ENCODE data around the gene TTC13. TPM values are rescaled to one million over a fixed set of nuclear protein-coding genes. Genes with fewer than 3 reads are reported as not detected.

TTC13 gene
- total and polyA plus RNA-seq, 10 of the 15 experiments (the other 5 are each of a cell fraction or from before 2014, with no cell fraction given) = 5.8 to 30.8 (median 18.5) TPM

GRCh38 chr1:230936475-230936874 lies 42.2 kb downstream of the TTC13 start:
- DNase-seq (ENCODE audit: low read depth, low spot score) = no peak
- ChIA-PET POLR2A (no interaction called here), CTCF (interaction anchor here (1.3 kb wide), 1 partner anchor 9 kb away, joined by 3 read pairs; no protein-coding TSS in a partner anchor), RAD21 (ENCODE audit: unreplicated experiment) (no interaction called here), SMC1A (ENCODE audit: uncharacterized antibody, unreplicated experiment) (no interaction called here)
- no peak overlapping the region for H3K4me2 ChIP-seq (ENCODE audit: control insufficient read depth, insufficient read depth)
- no peaks in the 10 kb centered on the region for H3K9me3 ChIP-seq (replicated peaks; ENCODE audit: control insufficient read depth, insufficient read depth, low read length)
- no peak for ATAC-seq
- H2AFZ ChIP-seq (ENCODE audit: control insufficient read depth, low read depth, low read length) = no peak overlapping the region
- H3K4me1 ChIP-seq (ENCODE audit: control insufficient read depth, insufficient read depth, low read length) = no peaks in the 10 kb centered on the region
- FAIRE-seq = no peak
- intact Hi-C loops (cut with micrococcal nuclease; ENCODE audit: unreplicated experiment) = no loop called here
- no peak overlapping the region for H3K27ac ChIP-seq (ENCODE audit: control insufficient read depth, insufficient read depth)
- peaks cover 0 to 16% of the 10 kb centered on the region in 2 experiments; a peak in 3 of 4 replicates for H3K36me3 ChIP-seq (ENCODE audit: control insufficient read depth in 2 of 2, insufficient read depth in 2 of 2, low read length in 1 of 2)
- H3K9ac ChIP-seq (ENCODE audit: control insufficient read depth, insufficient read depth, low read length) = no peak overlapping the region
- no TSS peak for BruUV-seq (replicated peaks)
- no peaks in the 10 kb centered on the region for H3K79me2 ChIP-seq (ENCODE audit: control insufficient read depth, insufficient read depth, low read length)
- WGBS (ENCODE audit: insufficient coverage, insufficient replicate concordance, low lambda C conversion rate, missing lambda C conversion rate) = 90% methylated on average over 5 of the region's 5 CpGs
- H3K4me3 ChIP-seq = no peak overlapping the region
- in situ Hi-C loops (cut with MboI) = no loop called here
- H4K20me1 ChIP-seq (ENCODE audit: control insufficient read depth, insufficient read depth) = no peaks in the 10 kb centered on the region
- H3K27me3 ChIP-seq (replicated peaks in 1 of 2; ENCODE audit: control insufficient read depth in 2 of 2, insufficient read depth in 2 of 2, low read length in 1 of 2) = no peaks in the 10 kb centered on the region
- TF ChIP-seq BCL3 (IDR thresholded peaks at IDR 0.05; ENCODE audit: borderline replicate concordance, insufficient read depth, low read depth, low read length, poor library complexity, severe bottlenecking) (no peak), CBX3 (IDR thresholded peaks at IDR 0.05; ENCODE audit: borderline replicate concordance, low read depth) (no peak), REST (IDR thresholded peaks at IDR 0.05; ENCODE audit: low read depth, low read length) (no peak), POLR2AphosphoS2 (IDR thresholded peaks at IDR 0.05; ENCODE audit: low read depth, low read length) (no peak), NBN (IDR thresholded peaks at IDR 0.05) (no peak), ZNF24 (IDR thresholded peaks at IDR 0.05) (no peak), PRDM15 (CRISPR knock-in tag; IDR thresholded peaks at IDR 0.05) (no peak), NKRF (conservative IDR thresholded peaks at IDR 0.05) (no peak), FOS (IDR thresholded peaks at IDR 0.05; ENCODE audit: borderline replicate concordance, extremely low read depth, insufficient read length) (no peak), CREB1 (IDR thresholded peaks at IDR 0.05; ENCODE audit: low read depth) (no peak), MYB (IDR thresholded peaks at IDR 0.05; ENCODE audit: borderline replicate concordance, low read depth, low read length) (no peak)

All from GM12878 (cell line).